NCI-H2227 treated with DMSO at 0.1 percent for 48 hours (cell line): ENCODE measurements around the gene YBX3.
A peak's percentile ranks its signal among the peaks of the same experiment; 100 is the strongest.
"Not testable (repeated sequence)": the region's sequence is repeated elsewhere in the genome, so short reads cannot be mapped to it uniquely, and the experiment has no call there.

ENCODE experiments used
- DNase-seq: peaks from one replicate; lab custom pipeline; 2025; lab: John Stamatoyannopoulos, UW

The YBX3 gene

DNA sequence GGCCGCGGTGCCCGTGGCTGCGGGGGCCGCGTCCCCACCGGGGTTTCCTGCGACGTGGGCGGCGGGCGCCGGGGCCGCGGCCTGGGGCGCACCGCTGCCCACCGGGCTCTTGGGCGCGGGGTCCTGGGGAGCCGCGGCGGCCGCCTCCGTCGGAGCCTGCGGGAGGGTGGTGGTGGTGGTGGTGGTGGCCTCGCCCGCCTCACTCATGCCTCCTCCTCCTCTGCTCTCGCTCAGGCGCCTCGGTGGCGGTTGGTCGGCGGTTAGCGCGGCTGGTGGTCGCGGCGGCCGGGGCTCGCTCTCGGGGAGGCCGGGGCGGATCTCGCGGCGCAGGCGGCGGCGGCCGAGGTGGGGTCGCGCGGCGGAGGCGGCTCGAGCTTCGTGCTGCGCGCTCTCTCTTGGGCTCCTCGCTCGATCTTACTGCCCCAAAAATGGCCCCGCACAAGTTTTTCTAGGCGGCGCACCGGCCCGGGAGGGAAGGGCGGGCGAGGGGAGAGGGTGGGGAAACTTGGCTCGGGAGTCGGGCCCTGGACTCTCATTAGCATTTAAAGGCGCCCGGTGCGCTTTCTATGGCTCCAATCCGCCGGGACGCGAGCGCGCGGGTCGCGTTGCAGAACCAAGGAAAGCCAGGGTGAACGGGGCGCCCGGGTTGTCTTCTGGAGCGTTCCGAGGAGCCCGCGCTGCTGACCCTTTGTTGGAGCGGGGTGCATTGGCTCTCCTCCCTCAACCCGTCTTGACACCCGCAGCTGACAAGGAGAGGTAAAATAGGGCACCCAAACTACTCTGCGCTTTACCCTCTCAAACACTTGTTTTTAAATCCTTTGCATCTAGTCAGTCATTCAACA lies at the start of gene YBX3:
Gene YBX3, minus strand, starts transcription at position 419 of the 842 bp plus-strand sequence. Its CDS starts 212 bp downstream, at position 207.
- DNase-seq: no peak

- DNase-seq: no peak
Observed at GRCh38 chr12:10771132-10771733, 48.1 kb upstream of the YBX3 start.

GRCh38 chr12:10759657-10760056 lies 36.5 kb upstream of the YBX3 start:
- DNase-seq: no peak

DNA sequence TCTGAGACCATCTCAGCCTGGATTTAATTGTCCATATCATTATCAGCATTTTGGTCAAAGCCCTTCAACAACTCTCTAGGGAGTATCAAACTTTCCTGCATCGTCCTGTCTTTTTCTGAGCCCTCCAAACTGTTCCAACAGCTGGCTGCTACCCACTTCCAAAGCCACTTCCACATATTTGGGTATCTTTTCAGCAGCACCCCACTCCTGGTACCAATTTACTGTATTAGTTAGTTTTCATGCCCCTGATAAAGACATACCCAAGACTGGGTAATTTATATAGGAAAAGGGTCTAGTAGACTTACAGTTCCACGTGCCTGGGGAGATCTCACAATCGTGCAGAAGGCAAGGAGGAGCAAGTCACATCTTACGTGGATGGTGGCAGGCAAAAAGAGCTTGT lies 33.1 kb upstream of the YBX3 start:
- no peak for DNase-seq

- no peak for DNase-seq
Observed at GRCh38 chr12:10753059-10753458, 29.9 kb upstream of the YBX3 start.

GRCh38 chr12:10750385-10750727 lies 27.2 kb upstream of the YBX3 start:
- DNase-seq: no peak

DNA sequence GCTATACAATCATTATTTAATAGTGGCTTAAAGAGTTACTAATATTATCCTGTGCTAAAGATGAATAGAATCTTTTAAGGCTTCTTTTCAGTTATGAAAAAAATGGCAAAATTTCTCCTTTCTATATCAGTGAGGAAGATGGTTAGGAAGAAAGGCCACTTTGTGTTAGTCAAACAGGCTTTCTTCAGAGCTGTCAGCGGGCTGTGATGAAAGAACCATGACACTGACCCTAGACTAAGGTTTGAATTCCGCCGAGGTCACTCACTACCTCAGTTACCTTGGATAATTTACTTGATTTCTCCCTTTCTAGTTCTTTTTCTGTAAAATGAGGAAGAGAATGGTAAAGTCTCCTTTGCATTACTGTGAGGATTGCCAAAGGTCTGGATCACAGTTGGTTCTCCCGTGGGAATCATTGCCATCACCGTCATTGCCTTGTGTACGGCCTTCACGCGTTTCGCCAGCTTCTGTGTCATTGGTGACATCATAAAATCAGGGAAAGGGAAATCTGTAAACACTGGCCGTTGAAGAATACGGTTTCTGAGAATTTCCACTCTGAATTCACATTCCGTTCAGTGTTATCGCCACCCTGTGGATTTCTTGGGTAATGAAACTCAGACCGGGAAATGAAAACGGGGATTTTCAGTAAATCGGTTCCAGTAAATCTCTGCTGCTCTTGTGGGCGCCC lies 26.7 kb upstream of the YBX3 start:
- DNase-seq: peak; percentile 53

GRCh38 chr12:10747730-10748129 lies 24.6 kb upstream of the YBX3 start:
- DNase-seq: no peak

DNA sequence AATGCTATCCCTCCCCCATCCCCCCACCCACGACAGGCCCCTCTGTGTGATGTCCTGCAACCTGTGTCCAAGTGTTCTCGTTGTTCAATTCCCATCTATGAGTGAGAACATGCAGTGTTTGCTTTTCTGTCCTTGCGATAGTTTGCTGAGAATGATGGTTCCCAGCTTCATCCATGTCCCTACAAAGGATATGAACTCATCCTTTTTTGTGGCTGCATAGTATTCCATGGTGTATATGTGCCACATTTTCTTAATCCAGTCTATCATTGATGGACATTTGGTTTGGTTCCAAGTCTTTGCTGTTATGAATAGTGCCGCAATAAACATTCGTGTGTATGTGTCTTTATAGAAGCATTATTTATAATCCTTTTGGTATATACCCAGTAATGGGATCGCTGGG lies 20.3 kb upstream of the YBX3 start:
- DNase-seq: not testable (repeated sequence)

DNA sequence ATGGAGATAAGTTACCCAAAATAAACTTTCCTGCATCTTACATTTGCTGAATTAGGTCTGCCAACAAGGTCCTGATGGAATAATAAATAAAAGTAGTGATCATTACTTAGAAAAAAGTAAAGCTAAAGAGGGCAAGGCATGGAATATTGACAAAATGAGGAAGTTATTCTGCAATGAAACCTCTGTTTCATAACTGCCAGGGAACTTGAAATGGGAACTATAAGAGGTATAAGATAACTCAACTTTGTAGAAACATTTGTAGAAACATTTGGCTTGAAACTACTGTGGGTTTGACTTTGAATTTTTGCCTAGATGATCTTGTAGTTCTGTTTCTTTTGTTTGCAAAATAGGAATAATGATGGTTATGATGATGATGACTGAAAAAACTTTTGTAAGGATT lies 18.7 kb upstream of the YBX3 start:
- DNase-seq: no peak

- DNase-seq: no peak
Observed at GRCh38 chr12:10740182-10740581, 17.1 kb upstream of the YBX3 start.

DNA sequence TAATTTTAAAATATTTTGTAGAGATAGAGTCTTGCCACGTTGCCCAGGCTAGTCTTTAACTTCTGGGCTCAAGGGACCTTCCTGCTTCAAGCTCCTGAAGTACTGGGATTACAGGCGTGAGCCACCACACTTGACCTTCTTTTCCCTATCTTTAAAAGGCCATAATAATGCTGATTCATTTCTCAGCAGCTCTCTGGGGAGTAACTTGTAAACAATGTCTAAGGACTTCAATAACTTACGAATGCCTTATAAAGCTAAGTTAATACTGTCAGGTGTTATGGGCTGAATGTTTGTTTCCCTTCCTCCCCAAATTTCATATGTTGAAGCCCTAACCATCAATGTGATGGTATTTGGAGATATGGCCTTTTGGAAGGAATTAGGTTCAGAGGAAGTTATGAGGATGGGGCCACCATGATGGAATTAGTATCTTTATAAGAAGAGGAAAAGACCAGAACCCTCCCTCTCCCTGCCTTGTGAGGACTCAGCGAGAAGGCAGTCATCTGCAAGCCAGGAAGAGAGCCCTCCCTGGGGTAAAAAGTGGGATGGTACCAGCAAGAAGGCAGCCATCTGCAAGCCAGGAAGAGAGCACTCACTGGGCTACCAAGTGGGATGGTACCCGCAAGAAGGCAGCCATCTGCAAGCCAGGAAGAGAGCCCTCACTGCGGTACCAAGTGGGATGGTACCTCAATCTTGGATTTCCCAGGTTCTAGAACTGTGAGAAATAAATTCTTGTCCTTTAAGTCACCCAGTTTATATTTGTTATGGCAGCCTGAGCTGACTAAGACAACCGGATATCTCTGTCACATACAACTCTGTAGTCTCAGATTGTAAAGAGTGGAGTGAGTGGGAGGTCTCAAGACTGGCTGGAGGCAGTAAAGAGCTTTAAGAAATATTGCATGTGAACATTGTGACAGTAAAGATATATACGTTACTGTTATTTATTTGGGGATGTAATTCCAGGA lies 16.3 kb upstream of the YBX3 start:
- no peak for DNase-seq

GRCh38 chr12:10737249-10737648 lies 14.1 kb upstream of the YBX3 start:
- no peak for DNase-seq

GRCh38 chr12:10736463-10736862 lies 13.3 kb upstream of the YBX3 start:
- DNase-seq: no peak

- DNase-seq: no peak
Observed at GRCh38 chr12:10735428-10735827, 12.3 kb upstream of the YBX3 start.

DNA sequence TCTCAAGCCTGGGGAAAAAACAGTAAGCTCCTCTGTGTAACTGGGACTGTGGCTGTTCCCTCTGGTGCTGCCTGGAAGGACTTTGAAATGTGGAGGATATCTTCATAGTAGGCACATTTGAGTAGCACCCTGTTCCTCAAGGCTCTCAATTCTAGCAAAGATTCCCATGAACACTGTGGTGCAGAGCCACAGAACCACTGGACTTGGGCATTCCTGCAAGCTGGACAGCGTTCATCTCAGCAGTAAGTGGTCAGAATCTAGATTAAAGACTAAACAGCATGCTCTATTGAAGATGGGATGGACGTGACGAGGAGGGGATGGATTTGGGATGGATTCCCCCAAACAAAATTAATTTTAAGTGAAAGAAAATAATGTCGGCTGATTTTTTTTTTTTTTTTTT lies 9.4 kb upstream of the YBX3 start:
- DNase-seq: no peak

DNA sequence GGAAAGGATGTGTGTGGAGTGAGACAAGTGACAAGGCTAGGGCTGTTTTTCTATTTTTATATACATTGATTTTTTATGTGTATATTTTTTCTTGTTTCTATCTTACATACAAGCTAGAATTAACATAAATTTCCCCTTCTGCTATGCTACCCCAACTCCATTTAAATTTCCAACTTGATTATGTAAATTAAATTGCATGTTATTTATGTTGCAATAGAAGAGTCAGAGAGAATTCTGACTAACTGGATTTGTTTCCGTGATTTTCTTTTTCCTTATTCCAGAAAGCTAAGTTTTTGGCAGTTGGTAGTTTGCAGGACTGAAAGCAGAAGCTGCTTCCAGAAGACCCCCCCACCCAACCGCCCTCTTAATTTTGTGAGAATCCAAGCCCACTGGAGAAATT lies 8.9 kb upstream of the YBX3 start:
- no peak for DNase-seq

DNA sequence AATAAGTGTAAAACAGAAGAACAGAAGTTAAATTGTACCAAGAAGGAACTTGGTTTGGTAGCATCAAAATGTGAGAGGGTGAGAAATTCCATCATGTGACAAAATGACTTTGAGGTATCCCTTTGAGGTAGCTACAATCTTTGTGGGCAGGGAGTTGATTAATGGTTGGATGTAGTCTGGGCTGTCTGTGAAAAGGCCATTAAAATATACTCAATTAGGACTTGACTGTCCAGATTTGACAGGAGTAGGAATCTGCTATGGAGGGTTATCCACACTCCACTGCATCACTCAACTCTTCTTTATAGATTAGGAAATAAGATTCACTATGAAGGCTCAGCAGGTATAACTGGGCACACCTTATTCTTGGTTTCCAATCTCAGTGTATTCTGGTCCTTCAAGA lies 7.4 kb upstream of the YBX3 start:
- DNase-seq: no peak

- no peak for DNase-seq
Observed at GRCh38 chr12:10728091-10728490, 5.0 kb upstream of the YBX3 start.

DNA sequence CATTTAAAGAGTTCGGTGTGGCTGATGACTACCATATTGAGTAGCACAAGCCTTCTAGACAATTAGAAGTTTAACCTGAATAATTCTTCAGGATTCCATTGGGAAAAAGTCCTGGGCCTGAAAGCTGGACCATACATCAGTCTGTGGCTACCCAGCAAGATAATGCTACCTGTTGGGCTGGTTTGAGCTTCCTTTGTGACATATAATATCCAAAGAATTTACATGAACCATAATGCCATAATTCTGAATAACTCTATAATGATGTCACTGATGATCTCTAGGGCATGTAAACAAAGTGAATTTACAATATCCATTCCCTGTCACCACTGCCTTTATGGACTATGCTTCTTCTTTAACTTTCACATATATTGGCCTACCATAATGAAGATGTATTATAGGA lies 3.8 kb upstream of the YBX3 start:
- no peak for DNase-seq

DNA sequence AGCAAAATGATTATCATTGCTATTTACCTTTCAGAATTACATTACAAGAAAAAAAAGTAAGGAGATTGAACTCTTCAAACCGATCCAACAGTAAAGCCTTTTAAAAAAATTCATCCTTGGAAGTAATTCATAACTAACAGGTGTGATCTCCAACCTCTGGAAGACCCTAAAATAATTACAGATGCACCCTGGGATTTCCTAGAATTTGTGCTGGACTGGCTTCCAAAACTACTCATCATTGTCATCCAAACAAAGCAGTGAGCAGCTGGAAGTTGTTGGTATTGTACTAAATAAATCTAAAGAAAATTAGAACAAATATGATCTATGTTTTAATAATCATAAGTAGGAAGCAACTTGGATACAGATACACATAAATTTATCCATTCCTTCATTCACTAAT lies 1.9 kb upstream of the YBX3 start:
- no peak for DNase-seq

DNA sequence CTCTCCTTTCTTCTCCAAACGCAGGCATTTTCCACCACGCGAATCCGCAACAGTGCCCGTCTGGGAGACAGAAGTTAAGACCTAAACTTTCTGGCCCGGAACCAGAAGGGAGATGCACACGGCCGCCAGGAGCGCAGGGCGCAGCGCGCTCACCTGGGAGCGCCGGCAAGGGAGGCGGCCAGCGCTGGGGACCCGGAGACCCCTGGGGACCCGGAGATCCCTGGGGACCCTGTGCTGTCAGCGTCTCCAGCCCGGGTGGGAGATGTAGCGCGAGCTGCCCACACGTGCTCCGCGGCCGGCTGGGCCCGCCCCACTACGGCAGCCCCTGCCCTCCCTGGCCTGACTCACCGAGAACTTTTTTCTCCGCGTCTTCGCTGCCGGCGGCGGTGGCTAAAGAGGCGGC lies 620 bp downstream of the YBX3 start:
- DNase-seq: no peak
